ENCODE measurements around the gene FGF18. TPM values are rescaled to one million over a fixed set of nuclear protein-coding genes. Genes with fewer than 3 reads are reported as not detected.

Gene FGF18
- polyA plus RNA-seq, 1 experiment, result not detected

DNA sequence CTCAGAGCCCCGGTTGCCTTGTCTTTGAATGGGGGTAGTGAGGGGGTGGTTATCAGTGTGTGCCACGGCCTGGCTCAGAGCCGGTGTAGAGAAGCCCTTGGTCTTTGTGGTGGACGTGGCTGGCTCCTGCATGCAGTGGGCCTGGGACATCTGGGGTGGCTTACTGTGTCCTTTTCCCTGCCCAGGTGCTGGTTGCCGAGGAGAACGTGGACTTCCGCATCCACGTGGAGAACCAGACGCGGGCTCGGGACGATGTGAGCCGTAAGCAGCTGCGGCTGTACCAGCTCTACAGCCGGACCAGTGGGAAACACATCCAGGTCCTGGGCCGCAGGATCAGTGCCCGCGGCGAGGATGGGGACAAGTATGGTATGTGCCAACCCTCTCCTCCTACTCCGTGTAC is 16.5 kb downstream of the FGF18 start:
- H3K36me3 ChIP-seq (ENCODE audit: control insufficient read depth, insufficient read depth, low read length), result no peaks in the 10 kb centered on the region
- no peak for DNase-seq (ENCODE audit: low read depth)
- H3K27me3 ChIP-seq (ENCODE audit: control insufficient read depth, insufficient read depth, low read length), result no peaks in the 10 kb centered on the region
- POLR2A ChIA-PET, result no interaction called here
- CTCF ChIA-PET, result interaction anchor here (2.2 kb wide), 1 partner anchor 13 kb away, joined by 6 read pairs; no protein-coding TSS in a partner anchor
- H3K4me3 ChIP-seq (ENCODE audit: low read depth, low read length), result no peak overlapping the region
- TF ChIP-seq, protein P1, sequence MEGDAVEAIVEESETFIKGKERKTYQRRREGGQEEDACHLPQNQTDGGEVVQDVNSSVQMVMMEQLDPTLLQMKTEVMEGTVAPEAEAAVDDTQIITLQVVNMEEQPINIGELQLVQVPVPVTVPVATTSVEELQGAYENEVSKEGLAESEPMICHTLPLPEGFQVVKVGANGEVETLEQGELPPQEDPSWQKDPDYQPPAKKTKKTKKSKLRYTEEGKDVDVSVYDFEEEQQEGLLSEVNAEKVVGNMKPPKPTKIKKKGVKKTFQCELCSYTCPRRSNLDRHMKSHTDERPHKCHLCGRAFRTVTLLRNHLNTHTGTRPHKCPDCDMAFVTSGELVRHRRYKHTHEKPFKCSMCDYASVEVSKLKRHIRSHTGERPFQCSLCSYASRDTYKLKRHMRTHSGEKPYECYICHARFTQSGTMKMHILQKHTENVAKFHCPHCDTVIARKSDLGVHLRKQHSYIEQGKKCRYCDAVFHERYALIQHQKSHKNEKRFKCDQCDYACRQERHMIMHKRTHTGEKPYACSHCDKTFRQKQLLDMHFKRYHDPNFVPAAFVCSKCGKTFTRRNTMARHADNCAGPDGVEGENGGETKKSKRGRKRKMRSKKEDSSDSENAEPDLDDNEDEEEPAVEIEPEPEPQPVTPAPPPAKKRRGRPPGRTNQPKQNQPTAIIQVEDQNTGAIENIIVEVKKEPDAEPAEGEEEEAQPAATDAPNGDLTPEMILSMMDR (IDR thresholded peaks at IDR 0.05; ENCODE audit: insufficient read depth, low read depth, low read length), result no peak

DNA sequence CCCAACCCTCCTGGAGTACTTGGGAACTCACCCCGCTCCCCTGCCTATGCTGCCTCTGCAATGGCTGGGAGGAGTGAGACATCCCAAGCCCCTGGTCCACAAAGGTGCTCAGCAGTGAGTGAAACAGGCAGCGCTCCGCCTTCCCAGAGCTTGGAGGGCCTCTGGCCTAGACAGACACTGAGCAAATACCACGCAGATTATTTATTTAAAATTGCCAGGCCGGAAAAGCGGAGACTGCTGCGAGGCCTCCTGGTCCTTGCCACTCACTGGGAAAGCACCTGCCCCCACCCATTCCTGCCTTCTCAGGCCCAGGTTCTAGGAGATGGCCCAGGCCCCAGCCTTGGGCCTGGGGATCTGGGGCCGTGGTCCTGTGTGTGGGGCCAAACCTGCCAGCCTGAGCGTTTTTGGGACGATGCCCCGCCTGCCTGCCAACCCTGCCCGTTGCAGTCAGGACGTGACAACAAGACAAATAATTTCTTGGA is 17.4 kb downstream of the FGF18 start:
- Histone ChIP-seq H3K4me3 (ENCODE audit: low read depth, low read length) (no peak overlapping the region), H3K27me3 (ENCODE audit: control insufficient read depth, insufficient read depth, low read length) (no peaks in the 10 kb centered on the region), H3K36me3 (ENCODE audit: control insufficient read depth, insufficient read depth, low read length) (no peaks in the 10 kb centered on the region)
- ChIA-PET POLR2A (no interaction called here), CTCF (no interaction called here)
- TF ChIP-seq, protein P1 (IDR thresholded peaks at IDR 0.05; ENCODE audit: insufficient read depth, low read depth, low read length), result no peak
- DNase-seq (ENCODE audit: low read depth), result no peak

DNA sequence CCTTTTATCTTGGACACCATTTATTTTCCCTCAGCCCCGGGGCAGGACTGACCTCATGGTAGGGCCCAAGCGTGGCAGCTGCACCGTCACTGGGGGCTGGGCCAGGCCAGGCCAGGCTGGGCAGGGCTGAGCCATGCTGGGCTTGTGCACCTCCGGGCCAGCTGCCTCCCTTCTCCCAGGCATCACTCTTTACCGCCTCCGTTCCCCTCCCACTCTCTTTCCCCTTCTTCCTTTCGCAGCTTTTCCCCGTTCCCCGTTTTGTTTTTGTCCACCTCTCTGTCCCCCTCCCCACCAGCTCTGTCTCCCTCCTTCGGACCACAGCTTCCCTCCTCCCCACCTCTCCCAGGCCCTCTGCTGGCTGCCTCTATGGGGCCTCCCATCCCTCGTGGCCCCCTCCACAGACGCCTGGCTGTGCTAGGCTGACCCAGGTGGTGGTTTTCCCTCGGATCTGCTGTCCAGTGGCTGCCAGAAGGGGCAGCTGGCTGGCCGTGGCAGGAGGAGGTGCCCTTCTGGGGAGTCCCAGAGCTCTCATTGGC is 17.9 kb downstream of the FGF18 start:
- TF ChIP-seq, protein P1 (IDR thresholded peaks at IDR 0.05; ENCODE audit: insufficient read depth, low read depth, low read length), result no peak
- Histone ChIP-seq H3K4me3 (ENCODE audit: low read depth, low read length) (no peak overlapping the region), H3K36me3 (ENCODE audit: control insufficient read depth, insufficient read depth, low read length) (no peaks in the 10 kb centered on the region), H3K27me3 (ENCODE audit: control insufficient read depth, insufficient read depth, low read length) (no peaks in the 10 kb centered on the region)
- ChIA-PET CTCF (interaction anchor here (1.0 kb wide), 1 partner anchor 11 kb away, joined by 4 read pairs; no protein-coding TSS in a partner anchor), POLR2A (no interaction called here)
- no peak for DNase-seq (ENCODE audit: low read depth)

DNA sequence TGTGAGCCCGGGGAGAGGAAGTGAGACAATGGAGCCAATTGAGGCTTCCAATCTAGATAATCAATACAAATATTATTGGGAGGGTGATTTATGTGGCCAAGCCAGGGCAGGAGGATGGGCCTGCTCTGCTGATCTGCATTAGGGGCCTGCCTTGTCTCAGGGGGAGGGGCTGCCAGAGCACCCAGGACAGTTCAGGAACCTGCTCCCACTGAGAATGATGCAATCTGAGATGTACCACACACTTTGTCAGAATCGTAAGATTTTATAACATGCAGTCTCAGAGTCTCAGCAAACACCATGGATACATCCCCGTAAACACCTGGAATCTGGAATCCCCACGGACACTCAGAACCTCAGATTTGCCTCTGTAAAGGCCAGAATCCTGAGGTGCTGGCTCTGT is 19.3 kb downstream of the FGF18 start:
- H3K4me3 ChIP-seq (ENCODE audit: low read depth, low read length), result no peak overlapping the region
- POLR2A ChIA-PET, result interaction anchor here (0.6 kb wide), 1 partner anchor 460 kb away, joined by 3 read pairs; no protein-coding TSS in a partner anchor
- no peak for DNase-seq (ENCODE audit: low read depth)
- TF ChIP-seq, protein P1 (IDR thresholded peaks at IDR 0.05; ENCODE audit: insufficient read depth, low read depth, low read length), result no peak
- CTCF ChIA-PET, result no interaction called here
- no peaks in the 10 kb centered on the region for H3K36me3 ChIP-seq (ENCODE audit: control insufficient read depth, insufficient read depth, low read length)
- H3K27me3 ChIP-seq (ENCODE audit: control insufficient read depth, insufficient read depth, low read length), result no peaks in the 10 kb centered on the region

DNA sequence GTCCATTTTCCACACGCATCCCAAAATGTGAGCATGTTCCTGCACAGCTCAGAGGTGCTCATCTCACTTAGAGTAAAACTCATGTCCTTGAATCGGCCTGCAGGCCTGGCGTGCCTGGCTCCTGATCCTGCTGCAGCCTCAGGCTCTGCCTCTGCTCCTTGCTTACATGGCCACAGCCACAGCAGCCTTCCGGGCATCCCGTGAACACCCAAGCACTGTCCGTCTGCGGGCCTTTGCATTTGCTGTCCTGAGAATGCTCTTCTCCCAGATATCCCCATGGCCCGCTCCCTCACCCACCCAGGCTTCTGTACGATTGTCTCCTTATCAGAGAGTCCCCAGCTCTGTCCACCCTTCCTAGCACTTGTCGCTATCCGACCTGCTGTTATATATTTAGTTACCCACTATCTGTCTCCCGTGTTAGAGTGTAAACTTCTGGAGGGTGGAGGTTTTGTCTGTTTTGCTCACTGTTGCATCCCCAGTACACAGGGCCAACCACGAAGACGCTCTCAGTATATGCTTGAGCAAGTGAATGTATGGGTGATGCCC is 21.9 kb downstream of the FGF18 start:
- Histone ChIP-seq H3K4me3 (ENCODE audit: low read depth, low read length) (no peak overlapping the region), H3K36me3 (ENCODE audit: control insufficient read depth, insufficient read depth, low read length) (no peaks in the 10 kb centered on the region), H3K27me3 (ENCODE audit: control insufficient read depth, insufficient read depth, low read length) (no peaks in the 10 kb centered on the region)
- POLR2A ChIA-PET, result no interaction called here
- CTCF ChIA-PET, result interaction anchor here (0.8 kb wide), 1 partner anchor 471 kb away, joined by 3 read pairs; no protein-coding TSS in a partner anchor
- TF ChIP-seq, protein P1 (IDR thresholded peaks at IDR 0.05; ENCODE audit: insufficient read depth, low read depth, low read length), result no peak
- no peak for DNase-seq (ENCODE audit: low read depth)
